SK-N-MC (cell line): ENCODE measurements around the gene DHX15.

Experiments
- EZH2 ChIP-seq: fragments of 200-600 bp; sonication (generic); IDR thresholded peaks from one replicate; pipeline ENCODE4 v1.6.1; 2017; ENCODE audit warnings: antibody characterized with exemption
- FOXP2 ChIP-seq: optimal IDR thresholded peaks from 2 replicates; pipeline ENCODE3; 2011; ENCODE audit warnings: mild to moderate bottlenecking, moderate library complexity; ENCODE audit not compliant: insufficient read depth; ENCODE audit errors: extremely low read length, control extremely low read depth
- POLR2AphosphoS5 ChIP-seq: IDR thresholded peaks from 2 replicates; pipeline ENCODE4 v1.6.1; 2012; ENCODE audit warnings: mild to moderate bottlenecking, low read depth, low read length, borderline replicate concordance

DNA sequence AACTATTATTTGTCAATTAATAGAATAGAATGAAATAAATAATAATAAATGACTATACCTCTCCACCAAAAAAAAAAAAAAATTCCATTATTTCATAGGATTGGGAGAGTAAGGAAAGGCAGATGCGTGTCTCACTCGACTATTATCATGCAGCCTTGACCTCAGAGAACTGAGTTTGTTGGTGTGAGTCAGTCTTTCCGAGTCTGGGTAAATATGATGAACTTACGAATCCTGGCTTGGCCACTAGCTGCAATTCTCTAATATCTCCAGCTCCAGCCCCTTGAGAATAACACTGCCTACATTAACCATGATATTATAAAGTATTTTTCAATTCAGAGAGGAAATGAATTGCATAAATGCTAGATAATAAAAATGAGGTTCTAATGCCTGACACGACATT, 46.6 kb upstream of the DHX15 start:
- no peak for TF ChIP-seq EZH2
- no peak for TF ChIP-seq POLR2AphosphoS5
- no peak for TF ChIP-seq FOXP2
